LoVo (cell line): Measurements from ENCODE around the gene MDGA2.
"Not testable (repeated sequence)": the region's sequence is repeated elsewhere in the genome, so short reads cannot be mapped to it uniquely, and the experiment has no call there.

Experiments
- DNase-seq: peaks from one replicate; pipeline ENCODE4 v3.0.0-alpha.2; 2016; ENCODE audit warnings: low spot score

The MDGA2 gene

GRCh38 chr14:47235619-47236018 lies 439.8 kb downstream of the MDGA2 start:
- DNase-seq, result no peak

- no peak for DNase-seq
These were observed 448.4 kb downstream of the MDGA2 start for GRCh38 chr14:47226877-47227520.

- DNase-seq, result no peak
These were observed 451.7 kb downstream of the MDGA2 start for GRCh38 chr14:47223656-47224055.

- DNase-seq, result no peak
These were observed 455.3 kb downstream of the MDGA2 start for GRCh38 chr14:47220096-47220495.

- DNase-seq, result no peak
These were observed 464.1 kb downstream of the MDGA2 start for GRCh38 chr14:47211263-47211662.

GRCh38 chr14:47210099-47210498 lies 465.3 kb downstream of the MDGA2 start:
- DNase-seq, result no peak

GRCh38 chr14:47208434-47208833 lies 467.0 kb downstream of the MDGA2 start:
- DNase-seq, result no peak

GRCh38 chr14:47207617-47208016 lies 467.8 kb downstream of the MDGA2 start:
- DNase-seq, result no peak

GRCh38 chr14:47200740-47201139 lies 474.7 kb downstream of the MDGA2 start:
- no peak for DNase-seq

GRCh38 chr14:47195582-47195981 lies 479.8 kb downstream of the MDGA2 start:
- no peak for DNase-seq

- no peak for DNase-seq
These were observed 481.4 kb downstream of the MDGA2 start for GRCh38 chr14:47194055-47194454.

- not testable (repeated sequence) for DNase-seq
These were observed 483.2 kb downstream of the MDGA2 start for GRCh38 chr14:47192203-47192602.

- no peak for DNase-seq
These were observed 483.7 kb downstream of the MDGA2 start for GRCh38 chr14:47191700-47192099.

- DNase-seq, result no peak
These were observed 485.4 kb downstream of the MDGA2 start for GRCh38 chr14:47189911-47190484.

- no peak for DNase-seq
These were observed 488.9 kb downstream of the MDGA2 start for GRCh38 chr14:47186486-47186885.

GRCh38 chr14:47179906-47180305 lies 495.5 kb downstream of the MDGA2 start:
- no peak for DNase-seq

- not testable (repeated sequence) for DNase-seq
These were observed 503.5 kb downstream of the MDGA2 start for GRCh38 chr14:47171896-47172295.

GRCh38 chr14:47167402-47167801 lies 508.0 kb downstream of the MDGA2 start:
- no peak for DNase-seq

- no peak for DNase-seq
These were observed 520.0 kb downstream of the MDGA2 start for GRCh38 chr14:47155395-47155794.

GRCh38 chr14:47154276-47154797 lies 521.1 kb downstream of the MDGA2 start:
- no peak for DNase-seq

- DNase-seq, result no peak
These were observed 521.7 kb downstream of the MDGA2 start for GRCh38 chr14:47153746-47154145.

GRCh38 chr14:47150267-47150666 lies 525.1 kb downstream of the MDGA2 start:
- DNase-seq, result no peak

- no peak for DNase-seq
These were observed 526.1 kb downstream of the MDGA2 start for GRCh38 chr14:47149326-47149725.

GRCh38 chr14:47148686-47149085 lies 526.7 kb downstream of the MDGA2 start:
- no peak for DNase-seq
